IMR-90 (cell line): ENCODE results near the gene PTPRG. TPM values are rescaled to one million over a fixed set of nuclear protein-coding genes. Genes with fewer than 3 reads are reported as not detected.
"Not testable (repeated sequence)": the region's sequence is repeated elsewhere in the genome, so short reads cannot be mapped to it uniquely, and the experiment has no call there.

ENCODE experiments used
- ATAC-seq: fragments of 200-7000 bp; cut with Tn5 transposase; 2 replicates; pipeline ENCODE4 v1.9.1; 2020; ENCODE audit warnings: low read depth, mild to moderate bottlenecking, moderate library complexity
- BruUV-seq: library from RNA; stranded (reverse); fragments of 400-500 nt; replicated peaks from 2 replicates; lab custom pipeline; 2021; lab: Mats Ljungman, UMichigan
- CTCF ChIA-PET: fragments of 300-600 bp; formaldehyde crosslinking; extraction: SDS; loops from one replicate; lab custom pipeline; 2021; ENCODE audit warnings: antibody characterized with exemption; lab: Yijun Ruan, JAX
- POLR2A ChIA-PET: fragments of 300-600 bp; sonication (Branson Sonifier 250); formaldehyde crosslinking; loops from one replicate; lab custom pipeline; 2022; ENCODE audit warnings: antibody characterized with exemption; ENCODE audit not compliant: unreplicated experiment; lab: Charles Lee
- DNase-seq: peaks from one replicate; pipeline ENCODE4 v3.0.0; 2013
- H2AFZ ChIP-seq: replicated peaks from 2 replicates; pipeline ENCODE3; 2013; ENCODE audit warnings: low read length, mild to moderate bottlenecking; ENCODE audit not compliant: poor library complexity
- H2AK5ac ChIP-seq: 2 replicates; pipeline ENCODE4 v1.6.1; 2013; ENCODE audit warnings: low read depth, low read length, inconsistent platforms
- H2AK9ac ChIP-seq: replicated peaks from 2 replicates; pipeline ENCODE3; 2013; ENCODE audit warnings: mild to moderate bottlenecking, low read depth, low read length, moderate library complexity; ENCODE audit not compliant: poor library complexity
- H2BK120ac ChIP-seq: 2 replicates; pipeline ENCODE4 v1.6.1; 2013; ENCODE audit warnings: low read depth, low read length, inconsistent platforms
- H2BK15ac ChIP-seq: 3 replicates; pipeline ENCODE4 v1.6.1; 2013; ENCODE audit warnings: low read depth, low read length, inconsistent platforms
- H2BK20ac ChIP-seq: 2 replicates; pipeline ENCODE4 v1.6.1; 2013; ENCODE audit warnings: low read depth, mild to moderate bottlenecking, inconsistent platforms, low read length, moderate library complexity
- H2BK5ac ChIP-seq: 2 replicates; pipeline ENCODE4 v1.6.1; 2013; ENCODE audit warnings: mild to moderate bottlenecking, low read depth, low read length, inconsistent platforms; ENCODE audit not compliant: poor library complexity, severe bottlenecking
- H3K14ac ChIP-seq: replicated peaks from 2 replicates; pipeline ENCODE4 v1.6.1; 2013; ENCODE audit warnings: low read depth, low read length, inconsistent platforms
- H3K18ac ChIP-seq: 2 replicates; pipeline ENCODE4 v1.6.1; 2013; ENCODE audit warnings: low read depth, low read length, control low read depth
- H3K23ac ChIP-seq: 2 replicates; pipeline ENCODE4 v1.6.1; 2013; ENCODE audit warnings: low read depth, low read length, inconsistent platforms
- H3K27ac ChIP-seq: 2 replicates; pipeline ENCODE4 v1.5.1; 2013; ENCODE audit warnings: mild to moderate bottlenecking, control low read depth, low read length; ENCODE audit not compliant: insufficient read depth
- H3K27me3 ChIP-seq: 2 replicates; pipeline ENCODE4 v1.6.1; 2013; ENCODE audit warnings: low read length; ENCODE audit not compliant: control insufficient read depth, insufficient read depth
- H3K36me3 ChIP-seq: 2 replicates; pipeline ENCODE4 v1.6.1; 2013; ENCODE audit warnings: low read length, mixed read lengths; ENCODE audit not compliant: control insufficient read depth, insufficient read depth
- H3K4ac ChIP-seq: 2 replicates; pipeline ENCODE4 v1.6.1; 2013; ENCODE audit warnings: low read depth, low read length, inconsistent platforms
- H3K4me1 ChIP-seq: 2 replicates; pipeline ENCODE4 v1.6.1; 2013; ENCODE audit warnings: low read length, mixed read lengths; ENCODE audit not compliant: control insufficient read depth, insufficient read depth
- H3K4me2 ChIP-seq: 2 replicates; pipeline ENCODE4 v1.6.1; 2013; ENCODE audit warnings: low read depth, mild to moderate bottlenecking, control low read depth, low read length, moderate library complexity
- H3K4me3 ChIP-seq: 2 replicates; pipeline ENCODE4 v1.5.1; 2013; ENCODE audit warnings: low read depth, mild to moderate bottlenecking, control low read depth, low read length, moderate library complexity; ENCODE audit not compliant: insufficient read depth
- H3K56ac ChIP-seq: 2 replicates; pipeline ENCODE4 v1.6.1; 2013; ENCODE audit warnings: low read length, inconsistent platforms; ENCODE audit not compliant: insufficient read depth; ENCODE audit errors: extremely low read depth
- H3K79me1 ChIP-seq, 2 experiments: 2 replicates each; pipeline ENCODE4 v1.6.1; 2013; ENCODE audit warnings: low read length in 2 of 2, inconsistent platforms in 1 of 2, low read depth in 1 of 2
- H3K9ac ChIP-seq: 2 replicates; pipeline ENCODE4 v1.6.1; 2013; ENCODE audit warnings: low read depth, low read length, control low read depth
- H3K9me1 ChIP-seq: 2 replicates; pipeline ENCODE4 v1.6.1; 2013; ENCODE audit warnings: low read length, inconsistent platforms; ENCODE audit not compliant: insufficient read depth
- H3K9me3 ChIP-seq: 2 replicates; pipeline ENCODE4 v1.6.1; 2013; ENCODE audit warnings: low read length; ENCODE audit not compliant: control insufficient read depth, insufficient read depth
- H4K20me1 ChIP-seq: 2 replicates; pipeline ENCODE4 v1.6.1; 2013; ENCODE audit warnings: low read length, inconsistent platforms; ENCODE audit not compliant: insufficient read depth
- H4K5ac ChIP-seq: 2 replicates; pipeline ENCODE4 v1.6.1; 2013; ENCODE audit warnings: mild to moderate bottlenecking, low read depth, low read length, control low read depth
- H4K8ac ChIP-seq, 2 experiments: 2 replicates each; pipeline ENCODE4 v1.6.1; 2013; ENCODE audit warnings: low read depth in 2 of 2, low read length in 2 of 2, control low read depth in 1 of 2, inconsistent platforms in 1 of 2
- H4K91ac ChIP-seq: 2 replicates; pipeline ENCODE4 v1.6.1; 2013; ENCODE audit warnings: low read depth, low read length, inconsistent platforms; ENCODE audit not compliant: insufficient read depth
- BHLHE40 ChIP-seq: fragments of 150-350 bp; IDR thresholded peaks from 2 replicates; pipeline ENCODE4 v1.6.1; 2016; ENCODE audit warnings: mild to moderate bottlenecking, low read depth, low read length
- CHD1 ChIP-seq: IDR thresholded peaks from 2 replicates; pipeline ENCODE4 v1.6.1; 2012; ENCODE audit warnings: low read depth, low read length, improper control_type of control experiment
- POLR2A ChIP-seq: IDR thresholded peaks from 2 replicates; pipeline ENCODE4 v1.6.1; 2012; ENCODE audit warnings: mild to moderate bottlenecking, low read depth, low read length
- RAD21 ChIP-seq: IDR thresholded peaks from 2 replicates; pipeline ENCODE4 v1.6.1; 2012; ENCODE audit warnings: low read length, improper control_type of control experiment
- RFX5 ChIP-seq: IDR thresholded peaks from 2 replicates; pipeline ENCODE4 v1.8.0; 2012; ENCODE audit warnings: low read depth, mild to moderate bottlenecking, low read length, moderate library complexity
- SMC3 ChIP-seq: fragments of 150-350 bp; IDR thresholded peaks from 2 replicates; pipeline ENCODE4 v1.6.1; 2016; ENCODE audit warnings: low read depth, mild to moderate bottlenecking, antibody characterized with exemption, low read length, moderate library complexity
- WGBS, 2 experiments: methylation state at CpG; one replicate each; pipeline versions ENCODE4 v1.1.5 to v1.1.7; 2013; ENCODE audit warnings: missing lambda C conversion rate in 2 of 2; ENCODE audit not compliant: insufficient read length in 1 of 2; ENCODE audit errors: extremely low coverage in 2 of 2; 5-methylcytosine and 5-hydroxymethylcytosine counted together
- dilution Hi-C: fragments of 300-500 bp; cut with HindIII; formaldehyde crosslinking; loops from one replicate; pipeline ENCODE4 v1.14.3; 2018; ENCODE audit warnings: low sequenced_read_pairs; ENCODE audit not compliant: unreplicated experiment
- in situ Hi-C: fragments of 300-500 bp; cut with MboI; formaldehyde crosslinking; loops from 3 replicates; pipeline ENCODE4 v1.14.3; 2019; ENCODE audit warnings: low sequenced_read_pairs, inconsistent platforms, mixed read lengths
- intact Hi-C: fragments of 100-400 bp; cut with micrococcal nuclease; formaldehyde crosslinking; loops from 2 replicates; pipeline ENCODE4 v1.10.0; 2022
- polyA plus RNA-seq, 3 experiments: library from polyadenylated mRNA; depleted of rRNA; stranded (reverse); fragments of >200 nt; gene quantifications; 2 replicates each; pipeline ENCODE4 v1.2.3, GENCODE V29; 2012; ENCODE audit warnings: low replicate concordance in 1 of 3
- total RNA-seq: library from RNA; depleted of rRNA; stranded (reverse); fragments of >200 nt; gene quantifications from 2 replicates; pipeline ENCODE4 v1.2.3, GENCODE V29; 2012
- TF ChIP-seq, protein P1 (sequence below): conservative IDR thresholded peaks from 2 replicates; pipeline ENCODE4 v1.5.1; 2012; ENCODE audit warnings: mild to moderate bottlenecking, low read depth, low read length, improper control_type of control experiment

PTPRG gene
- total and polyA plus RNA-seq, 2 of the 4 experiments (the other 2 are of a cell fraction) = 7.7 to 31.0 TPM

GRCh38 chr3:61758839-61759238, 197.5 kb downstream of the PTPRG start:
- Histone ChIP-seq H3K4ac (no peak overlapping the region), H3K23ac (no peak overlapping the region), H3K9ac (no peak overlapping the region), H2BK5ac (no peak overlapping the region), H3K18ac (no peak overlapping the region), H3K4me3 (no peak overlapping the region), H2AK9ac (no peak overlapping the region), H2AFZ (no peak overlapping the region), H3K4me2 (no peak overlapping the region), H3K27ac (no peak overlapping the region), H2BK20ac (no peak overlapping the region), H3K9me3 (no peaks in the 10 kb centered on the region), H4K91ac (no peak overlapping the region), H3K27me3 (no peaks in the 10 kb centered on the region), H4K5ac (no peak overlapping the region), H4K20me1 (peaks cover 4% of the 10 kb centered on the region; the same call in 1 of the 2 replicates), H2BK15ac (no peak overlapping the region), H4K8ac (no peak overlapping the region), H3K9me1 (no peaks in the 10 kb centered on the region), H3K14ac (no peak overlapping the region), H3K79me1 (peaks cover 10 to 46% of the 10 kb centered on the region in 2 experiments), H3K56ac (no peak overlapping the region), H3K36me3 (no peaks in the 10 kb centered on the region), H2BK120ac (no peak overlapping the region), H3K4me1 (no peaks in the 10 kb centered on the region), H2AK5ac (no peak overlapping the region)
- ChIA-PET POLR2A (no interaction called here), CTCF (no interaction called here)
- dilution Hi-C loops (no loop called here), intact Hi-C loops (no loop called here), in situ Hi-C loops (no loop called here)
- TF ChIP-seq CHD1 (no peak), SMC3 (no peak), BHLHE40 (no peak), RFX5 (no peak), RAD21 (no peak), POLR2A (no peak)
- TF ChIP-seq, protein P1, sequence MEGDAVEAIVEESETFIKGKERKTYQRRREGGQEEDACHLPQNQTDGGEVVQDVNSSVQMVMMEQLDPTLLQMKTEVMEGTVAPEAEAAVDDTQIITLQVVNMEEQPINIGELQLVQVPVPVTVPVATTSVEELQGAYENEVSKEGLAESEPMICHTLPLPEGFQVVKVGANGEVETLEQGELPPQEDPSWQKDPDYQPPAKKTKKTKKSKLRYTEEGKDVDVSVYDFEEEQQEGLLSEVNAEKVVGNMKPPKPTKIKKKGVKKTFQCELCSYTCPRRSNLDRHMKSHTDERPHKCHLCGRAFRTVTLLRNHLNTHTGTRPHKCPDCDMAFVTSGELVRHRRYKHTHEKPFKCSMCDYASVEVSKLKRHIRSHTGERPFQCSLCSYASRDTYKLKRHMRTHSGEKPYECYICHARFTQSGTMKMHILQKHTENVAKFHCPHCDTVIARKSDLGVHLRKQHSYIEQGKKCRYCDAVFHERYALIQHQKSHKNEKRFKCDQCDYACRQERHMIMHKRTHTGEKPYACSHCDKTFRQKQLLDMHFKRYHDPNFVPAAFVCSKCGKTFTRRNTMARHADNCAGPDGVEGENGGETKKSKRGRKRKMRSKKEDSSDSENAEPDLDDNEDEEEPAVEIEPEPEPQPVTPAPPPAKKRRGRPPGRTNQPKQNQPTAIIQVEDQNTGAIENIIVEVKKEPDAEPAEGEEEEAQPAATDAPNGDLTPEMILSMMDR = no peak
- no peak for ATAC-seq
- BruUV-seq = no TSS peak
- DNase-seq = no peak
- WGBS, 2 experiments = no CpG with 5 or more reads among the region's 3 CpGs

DNA sequence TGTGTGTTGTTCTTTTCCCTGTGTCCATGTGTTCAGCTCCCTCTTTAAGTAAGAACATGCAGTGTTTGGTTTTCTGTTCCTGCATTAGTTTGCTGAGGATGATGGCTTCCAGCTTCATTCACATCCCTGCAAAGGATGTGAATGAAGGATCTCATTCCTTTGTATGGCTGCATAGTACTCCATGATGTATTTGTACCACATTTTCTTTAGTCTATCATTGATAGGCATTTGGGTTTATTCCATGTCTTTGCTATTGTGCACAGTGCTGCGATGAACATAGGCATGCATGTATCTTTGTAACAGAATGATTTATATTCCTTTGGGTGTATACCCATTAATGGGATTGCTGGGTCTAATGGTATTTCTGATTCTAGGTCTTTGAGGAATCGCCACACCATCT, 199.4 kb downstream of the PTPRG start:
- H2AK9ac ChIP-seq, H2AFZ ChIP-seq, H3K4ac ChIP-seq, H4K8ac ChIP-seq, H3K4me2 ChIP-seq, H2BK15ac ChIP-seq, ATAC-seq, CTCF ChIA-PET, H3K18ac ChIP-seq, H2BK120ac ChIP-seq, H3K9ac ChIP-seq, H4K5ac ChIP-seq, H3K9me1 ChIP-seq, DNase-seq, in situ Hi-C loops, intact Hi-C loops, H3K23ac ChIP-seq, POLR2A ChIA-PET, H3K9me3 ChIP-seq, H4K91ac ChIP-seq, H3K27ac ChIP-seq, H3K56ac ChIP-seq, H2AK5ac ChIP-seq, H3K4me1 ChIP-seq, H3K27me3 ChIP-seq, H2BK20ac ChIP-seq, dilution Hi-C loops, H3K14ac ChIP-seq, H3K4me3 ChIP-seq, BruUV-seq, H3K36me3 ChIP-seq, H2BK5ac ChIP-seq, H4K20me1 ChIP-seq: not testable (repeated sequence)
- peaks cover 23 to 46% of the 10 kb centered on the region in 2 experiments for H3K79me1 ChIP-seq
- WGBS, 2 experiments = no CpG with 5 or more reads among the region's 2 CpGs
